Mesendoderm (in vitro differentiated cells): ENCODE measurements around the gene IRGQ.

Source experiments
- DNase-seq: peaks from one replicate; pipeline ENCODE4 v3.0.0; 2013
- H2AK5ac ChIP-seq: 2 replicates; pipeline ENCODE4 v1.6.1; 2013; ENCODE audit warnings: low read length, inconsistent platforms
- H2BK120ac ChIP-seq: 2 replicates; pipeline ENCODE4 v1.6.1; 2013; ENCODE audit warnings: low read depth, mild to moderate bottlenecking, low read length, moderate library complexity, mixed read lengths
- H2BK15ac ChIP-seq: replicated peaks from 2 replicates; pipeline ENCODE4 v1.6.1; 2013; ENCODE audit warnings: low read depth, mild to moderate bottlenecking, moderate library complexity
- H2BK5ac ChIP-seq: 2 replicates; pipeline ENCODE4 v1.6.1; 2013; ENCODE audit warnings: low read length, inconsistent platforms
- H3K18ac ChIP-seq: 2 replicates; pipeline ENCODE4 v1.6.1; 2013; ENCODE audit warnings: mild to moderate bottlenecking, low read length, mixed read lengths
- H3K23ac ChIP-seq: one replicate; pipeline ENCODE4 v1.6.1; 2013; ENCODE audit warnings: low read length
- H3K27ac ChIP-seq: 2 replicates; pipeline ENCODE4 v1.5.1; 2013; ENCODE audit warnings: low read depth, mild to moderate bottlenecking, inconsistent platforms, low read length, moderate library complexity
- H3K27me3 ChIP-seq: 2 replicates; pipeline ENCODE4 v1.6.1; 2013; ENCODE audit warnings: low read length, control low read depth, mild to moderate bottlenecking, inconsistent platforms; ENCODE audit not compliant: insufficient read depth, poor library complexity
- H3K36me3 ChIP-seq: 2 replicates; pipeline ENCODE4 v1.6.1; 2013; ENCODE audit warnings: low read length, inconsistent platforms; ENCODE audit not compliant: control insufficient read depth, insufficient read depth
- H3K4ac ChIP-seq: one replicate; pipeline ENCODE4 v1.6.1; 2013; ENCODE audit warnings: low read depth, mild to moderate bottlenecking, low read length, moderate library complexity
- H3K4me1 ChIP-seq: 2 replicates; pipeline ENCODE4 v1.6.1; 2013; ENCODE audit warnings: low read depth, low read length, inconsistent platforms; ENCODE audit not compliant: control insufficient read depth
- H3K4me2 ChIP-seq: 2 replicates; pipeline ENCODE4 v1.6.1; 2013; ENCODE audit warnings: low read length
- H3K4me3 ChIP-seq: 2 replicates; pipeline ENCODE4 v1.5.1; 2013; ENCODE audit warnings: mild to moderate bottlenecking, low read length
- H3K56ac ChIP-seq: one replicate; pipeline ENCODE4 v1.6.1; 2013; ENCODE audit warnings: low read length
- H3K79me1 ChIP-seq: 2 replicates; pipeline ENCODE4 v1.6.1; 2013; ENCODE audit warnings: low read length, inconsistent platforms
- H3K79me2 ChIP-seq: 2 replicates; pipeline ENCODE4 v1.6.1; 2013; ENCODE audit warnings: mild to moderate bottlenecking, low read length; ENCODE audit not compliant: control insufficient read depth, insufficient read depth
- H3K9ac ChIP-seq: 2 replicates; pipeline ENCODE4 v1.6.1; 2013; ENCODE audit warnings: low read length, inconsistent platforms
- H4K5ac ChIP-seq: one replicate; pipeline ENCODE4 v1.6.1; 2013; ENCODE audit warnings: low read length
- H4K8ac ChIP-seq: one replicate; pipeline ENCODE4 v1.6.1; 2013; ENCODE audit warnings: low read depth, mild to moderate bottlenecking, control low read depth, low read length, moderate library complexity
- WGBS: extraction: QIAGEN DNeasy Blood & Tissue Kit; methylation state at CpG from one replicate; pipeline ENCODE4 v1.1.7; 2013; ENCODE audit warnings: low lambda C conversion rate, missing lambda C conversion rate; ENCODE audit not compliant: insufficient coverage; ENCODE audit errors: extremely low coverage; 5-methylcytosine and 5-hydroxymethylcytosine counted together

Gene IRGQ

DNA sequence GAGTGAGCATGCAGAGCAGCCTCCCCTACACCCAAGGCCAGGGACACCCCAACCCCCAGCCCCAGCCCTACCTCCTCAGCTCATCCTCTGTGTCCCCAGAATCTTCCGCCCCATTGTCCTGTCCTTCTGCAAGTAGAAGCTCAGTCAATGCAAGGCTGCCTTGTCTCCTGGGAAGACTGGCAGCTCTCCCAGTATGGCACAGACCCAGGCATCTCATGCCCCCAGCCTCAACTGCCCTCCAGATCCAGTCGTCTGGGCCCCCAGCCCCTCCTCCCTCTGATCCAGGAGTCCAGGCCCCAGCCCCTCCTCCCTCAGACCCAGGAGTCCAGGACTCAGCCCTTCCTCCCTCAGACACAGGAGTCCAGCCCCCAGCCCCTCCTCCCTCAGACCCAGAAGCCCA lies 50.0 kb downstream of the IRGQ start:
- WGBS = no CpG with 5 or more reads among the region's 2 CpGs
- Histone ChIP-seq H3K79me2 (no peaks in the 10 kb centered on the region), H4K5ac (no peak overlapping the region), H3K36me3 (peaks cover 3% of the 10 kb centered on the region), H2BK5ac (no peak overlapping the region), H2AK5ac (no peak overlapping the region), H3K4me3 (no peak overlapping the region), H3K4ac (no peak overlapping the region), H3K27ac (no peak overlapping the region), H2BK120ac (no peak overlapping the region), H3K4me2 (no peak overlapping the region), H4K8ac (no peak overlapping the region), H2BK15ac (no peak overlapping the region), H3K9ac (no peak overlapping the region), H3K23ac (no peak overlapping the region), H3K27me3 (no peaks in the 10 kb centered on the region), H3K18ac (no peak overlapping the region), H3K56ac (no peak overlapping the region), H3K79me1 (no peaks in the 10 kb centered on the region), H3K4me1 (no peaks in the 10 kb centered on the region)
- DNase-seq = no peak

DNA sequence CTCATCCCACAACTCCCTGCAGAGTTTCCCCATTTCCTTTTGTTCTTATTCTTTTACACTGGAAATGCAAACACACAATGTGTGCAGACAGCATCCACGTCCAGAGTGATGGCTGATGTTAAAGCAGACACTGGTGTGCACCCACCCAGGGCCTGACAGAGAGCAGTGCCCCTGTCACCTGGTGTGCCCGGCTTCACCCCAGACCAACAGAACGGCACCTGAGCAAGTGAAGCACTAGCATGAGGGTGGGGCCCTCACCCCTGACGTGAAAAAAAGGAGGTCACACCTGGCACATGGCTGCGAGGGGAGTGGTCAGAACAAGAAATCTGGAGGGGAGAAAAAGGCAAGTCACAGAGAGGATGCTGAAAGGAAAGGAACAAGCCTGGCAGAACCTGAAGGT lies 50.7 kb downstream of the IRGQ start:
- no peak overlapping the region for H3K27ac ChIP-seq
- no peak overlapping the region for H3K4me2 ChIP-seq
- peaks cover 4% of the 10 kb centered on the region for H3K36me3 ChIP-seq
- no peak overlapping the region for H2BK5ac ChIP-seq
- H2BK120ac ChIP-seq = no peak overlapping the region
- no peaks in the 10 kb centered on the region for H3K27me3 ChIP-seq
- H3K4ac ChIP-seq = no peak overlapping the region
- H3K4me1 ChIP-seq = no peaks in the 10 kb centered on the region
- H3K23ac ChIP-seq = no peak overlapping the region
- no peak overlapping the region for H3K18ac ChIP-seq
- H2BK15ac ChIP-seq = no peak overlapping the region
- no peak for DNase-seq
- H4K8ac ChIP-seq = no peak overlapping the region
- H3K4me3 ChIP-seq = no peak overlapping the region
- H3K79me1 ChIP-seq = no peaks in the 10 kb centered on the region
- no peak overlapping the region for H3K9ac ChIP-seq
- no peak overlapping the region for H4K5ac ChIP-seq
- no peaks in the 10 kb centered on the region for H3K79me2 ChIP-seq
- WGBS = no CpG with 5 or more reads among the region's 5 CpGs
- no peak overlapping the region for H2AK5ac ChIP-seq
- no peak overlapping the region for H3K56ac ChIP-seq

DNA sequence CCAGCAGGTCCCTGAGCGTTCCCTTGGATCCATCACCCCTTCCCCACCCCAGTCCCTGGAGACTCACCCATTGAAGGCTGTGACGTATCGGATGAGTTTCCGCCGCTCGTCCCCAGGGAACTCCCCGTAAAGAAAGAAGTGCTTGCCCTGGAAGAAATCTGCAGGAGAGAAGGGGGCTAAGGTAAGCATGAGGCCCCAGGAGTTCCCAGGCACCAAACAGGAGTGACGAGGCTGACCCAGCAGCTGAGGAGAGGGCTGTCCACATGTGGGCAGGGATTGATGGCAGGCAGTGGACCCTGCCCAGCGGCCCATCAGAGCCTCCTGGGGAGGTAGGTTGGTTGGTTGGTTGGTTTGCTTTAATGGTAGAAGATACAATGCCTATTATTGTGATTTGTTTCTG lies 51.9 kb downstream of the IRGQ start:
- H3K23ac ChIP-seq = no peak overlapping the region
- no peak overlapping the region for H3K4me3 ChIP-seq
- H3K79me1 ChIP-seq = no peaks in the 10 kb centered on the region
- H3K36me3 ChIP-seq = peaks cover 6% of the 10 kb centered on the region
- no peaks in the 10 kb centered on the region for H3K4me1 ChIP-seq
- no peak overlapping the region for H3K4me2 ChIP-seq
- DNase-seq = no peak
- no peak overlapping the region for H2BK15ac ChIP-seq
- H2AK5ac ChIP-seq = no peak overlapping the region
- no peak overlapping the region for H3K9ac ChIP-seq
- H3K18ac ChIP-seq = no peak overlapping the region
- H4K5ac ChIP-seq = no peak overlapping the region
- H3K79me2 ChIP-seq = no peaks in the 10 kb centered on the region
- H2BK5ac ChIP-seq = no peak overlapping the region
- H4K8ac ChIP-seq = no peak overlapping the region
- WGBS = no CpG with 5 or more reads among the region's 9 CpGs
- H3K4ac ChIP-seq = no peak overlapping the region
- H3K56ac ChIP-seq = no peak overlapping the region
- no peak overlapping the region for H3K27ac ChIP-seq
- H3K27me3 ChIP-seq = no peaks in the 10 kb centered on the region
- no peak overlapping the region for H2BK120ac ChIP-seq

DNA sequence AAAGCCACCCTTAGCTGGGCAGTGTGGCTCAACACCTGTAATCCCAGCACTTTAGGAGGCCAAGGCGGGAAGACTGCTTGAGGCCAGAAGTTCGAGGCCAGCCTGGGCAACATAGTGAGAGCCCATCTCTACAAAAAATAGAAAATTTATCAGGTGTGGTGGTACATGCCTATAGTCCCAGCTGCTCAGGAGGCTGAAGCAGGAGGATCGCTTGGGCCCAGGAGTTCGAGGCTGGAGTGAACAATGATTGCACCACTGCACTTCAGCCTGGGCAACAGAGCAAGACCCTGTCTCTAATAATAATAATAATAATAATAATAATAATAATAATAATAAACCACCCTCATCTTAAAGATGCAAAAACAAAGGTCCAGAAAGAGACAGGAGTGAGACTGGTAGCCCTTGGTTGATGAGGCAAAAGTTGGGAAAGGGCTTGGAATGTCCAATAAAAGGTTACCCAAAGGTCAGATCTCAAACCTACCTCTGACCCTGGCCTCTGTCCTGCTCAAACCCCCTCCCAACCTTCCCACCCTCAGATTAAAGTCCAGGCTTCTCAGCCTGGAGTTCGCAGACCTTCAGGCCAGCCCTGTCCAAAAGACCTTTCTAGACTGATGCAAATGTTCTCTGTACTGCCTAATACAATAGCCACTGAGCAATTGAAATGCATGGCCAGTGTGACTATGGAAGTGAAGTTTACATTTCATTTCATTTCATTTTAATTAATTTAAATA lies 53.8 kb downstream of the IRGQ start:
- Histone ChIP-seq H3K27me3 (no peaks in the 10 kb centered on the region), H2BK15ac (no peak overlapping the region), H3K23ac (no peak overlapping the region), H3K36me3 (peaks cover 10% of the 10 kb centered on the region), H3K79me2 (no peaks in the 10 kb centered on the region), H3K79me1 (no peaks in the 10 kb centered on the region), H3K4ac (no peak overlapping the region), H4K8ac (no peak overlapping the region), H3K4me1 (no peaks in the 10 kb centered on the region), H3K18ac (no peak overlapping the region), H2BK120ac (no peak overlapping the region), H3K56ac (no peak overlapping the region), H3K4me2 (no peak overlapping the region), H3K27ac (no peak overlapping the region), H4K5ac (no peak overlapping the region), H2BK5ac (no peak overlapping the region), H3K4me3 (no peak overlapping the region), H2AK5ac (no peak overlapping the region), H3K9ac (no peak overlapping the region)
- WGBS = no CpG with 5 or more reads among the region's 5 CpGs
- no peak for DNase-seq

DNA sequence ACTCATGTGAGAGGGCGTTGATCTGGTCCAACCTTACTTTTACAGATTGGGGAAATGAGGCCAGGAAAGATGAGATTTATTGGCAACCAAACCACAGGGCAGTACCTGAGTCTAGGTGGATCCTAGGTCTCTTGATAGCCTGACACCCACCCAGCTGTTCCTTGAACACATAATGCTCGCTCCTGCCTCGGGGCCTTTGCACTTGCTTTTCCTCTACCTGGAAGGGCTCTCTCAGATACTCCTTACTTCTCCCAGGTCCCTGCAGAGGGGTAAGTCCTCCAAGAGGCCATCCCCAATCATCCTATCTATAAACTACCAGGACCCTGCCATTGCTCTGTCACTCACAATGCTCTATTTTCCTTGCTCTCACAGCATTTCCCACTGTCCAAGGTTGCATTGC lies 55.6 kb downstream of the IRGQ start:
- peaks cover 10% of the 10 kb centered on the region for H3K36me3 ChIP-seq

DNA sequence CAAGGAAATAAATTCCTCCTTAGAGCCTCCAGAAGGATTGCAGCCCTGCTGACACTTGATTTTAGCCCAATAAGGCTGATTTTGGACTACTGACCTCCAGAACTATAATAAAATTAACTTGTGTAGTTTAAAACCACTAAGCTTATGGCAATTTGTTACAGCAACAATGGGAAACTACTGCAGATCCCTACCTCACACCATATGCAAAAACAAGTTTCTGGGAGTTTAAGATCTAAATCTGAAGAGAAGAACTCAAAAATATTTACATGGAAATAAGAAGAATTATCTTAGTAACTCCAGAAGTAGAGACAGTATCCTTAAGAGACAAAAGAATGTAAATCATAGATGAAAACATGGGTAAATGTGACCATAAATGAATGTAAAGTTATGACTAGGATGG lies 57.0 kb downstream of the IRGQ start:
- no peak overlapping the region for H3K4me3 ChIP-seq
- H4K5ac ChIP-seq = no peak overlapping the region
- no peaks in the 10 kb centered on the region for H3K27me3 ChIP-seq
- no peak overlapping the region for H2BK5ac ChIP-seq
- no peak overlapping the region for H2BK120ac ChIP-seq
- DNase-seq = no peak
- H4K8ac ChIP-seq = no peak overlapping the region
- H3K4ac ChIP-seq = no peak overlapping the region
- peaks cover 3% of the 10 kb centered on the region for H3K4me1 ChIP-seq
- no peak overlapping the region for H2AK5ac ChIP-seq
- H3K36me3 ChIP-seq = peaks cover 10% of the 10 kb centered on the region
- no peak overlapping the region for H3K9ac ChIP-seq
- no peak overlapping the region for H3K4me2 ChIP-seq
- no peak overlapping the region for H3K23ac ChIP-seq
- H3K27ac ChIP-seq = no peak overlapping the region
- H3K18ac ChIP-seq = no peak overlapping the region
- H3K79me1 ChIP-seq = no peaks in the 10 kb centered on the region
- no peak overlapping the region for H3K56ac ChIP-seq
- H3K79me2 ChIP-seq = no peaks in the 10 kb centered on the region
- no peak overlapping the region for H2BK15ac ChIP-seq

More for the DNA sequence above, 55.6 kb downstream of the IRGQ start:
- DNase-seq = no peak
- Histone ChIP-seq H2BK120ac (no peak overlapping the region), H3K9ac (no peak overlapping the region), H3K27me3 (no peaks in the 10 kb centered on the region), H4K8ac (no peak overlapping the region), H3K79me1 (no peaks in the 10 kb centered on the region), H3K4me2 (no peak overlapping the region), H3K4me3 (no peak overlapping the region), H3K79me2 (no peaks in the 10 kb centered on the region), H2BK15ac (no peak overlapping the region), H3K18ac (no peak overlapping the region), H3K4me1 (peaks cover 2% of the 10 kb centered on the region), H2AK5ac (no peak overlapping the region), H4K5ac (no peak overlapping the region), H3K27ac (no peak overlapping the region), H3K4ac (no peak overlapping the region), H3K23ac (no peak overlapping the region), H2BK5ac (no peak overlapping the region), H3K56ac (no peak overlapping the region)
- no CpG with 5 or more reads among the region's 3 CpGs for WGBS
